Smooth muscle cell (in vitro differentiated cells): ENCODE measurements around the gene APP. TPM values are rescaled to one million over a fixed set of nuclear protein-coding genes. Genes with fewer than 3 reads are reported as not detected.

Experiments used
- DNase-seq: peaks from one replicate; lab custom pipeline; 2025; ENCODE audit not compliant: unreplicated experiment; lab: John Stamatoyannopoulos, UW
- H2AFZ ChIP-seq: fragments of 200-600 bp; sonication (generic); 2 replicates; pipeline ENCODE4 v1.6.0; 2016; ENCODE audit warnings: antibody characterized with exemption, low read depth, mild to moderate bottlenecking
- H3F3A ChIP-seq: fragments of 200-600 bp; sonication (generic); 2 replicates; pipeline ENCODE4 v1.6.0; 2017; ENCODE audit warnings: antibody characterized with exemption, low read depth
- H3K27ac ChIP-seq: fragments of 200-600 bp; sonication (generic); 2 replicates; pipeline ENCODE4 v1.5.1; 2016; ENCODE audit warnings: low read depth, mild to moderate bottlenecking
- H3K27me3 ChIP-seq: fragments of 200-600 bp; sonication (generic); 2 replicates; pipeline ENCODE4 v1.6.1; 2016; ENCODE audit warnings: low read depth, mild to moderate bottlenecking
- H3K36me3 ChIP-seq: fragments of 200-600 bp; sonication (generic); 2 replicates; pipeline ENCODE4 v1.5.1; 2016; ENCODE audit warnings: low read depth
- H3K4me1 ChIP-seq: fragments of 200-600 bp; sonication (generic); 2 replicates; pipeline ENCODE4 v1.5.1; 2016; ENCODE audit warnings: low read depth
- H3K4me2 ChIP-seq: fragments of 200-600 bp; sonication (generic); 2 replicates; pipeline ENCODE4 v1.6.0; 2016; ENCODE audit warnings: mild to moderate bottlenecking
- H3K4me3 ChIP-seq: fragments of 200-600 bp; sonication (generic); 2 replicates; pipeline ENCODE4 v1.5.1; 2016; ENCODE audit warnings: mild to moderate bottlenecking
- H3K79me2 ChIP-seq: fragments of 200-600 bp; sonication (generic); 2 replicates; pipeline ENCODE4 v1.6.0; 2016; ENCODE audit warnings: low read depth, mild to moderate bottlenecking
- H3K9ac ChIP-seq: fragments of 200-600 bp; sonication (generic); 2 replicates; pipeline ENCODE4 v1.6.0; 2016; ENCODE audit warnings: low read depth
- H3K9me3 ChIP-seq: fragments of 200-600 bp; sonication (generic); replicated peaks from 2 replicates; pipeline ENCODE4 v1.5.1; 2016; ENCODE audit warnings: low read depth
- H4K20me1 ChIP-seq: fragments of 200-600 bp; sonication (generic); 2 replicates; pipeline ENCODE4 v1.6.0; 2016; ENCODE audit warnings: low read depth
- WGBS: methylation state at CpG from one replicate; pipeline ENCODE4 v1.1.7; 2016; ENCODE audit warnings: low lambda C conversion rate; 5-methylcytosine and 5-hydroxymethylcytosine counted together
- polyA plus RNA-seq: library from polyadenylated mRNA; unstranded; fragments of >200 nt; fragmentation: Nextera tagmentation; extraction: Ambion mirVana; gene quantifications from 2 replicates; pipeline ENCODE4 v1.2.1, GENCODE V29; 2016
- total RNA-seq: library from RNA; depleted of rRNA; stranded (reverse); fragments of >200 nt; gene quantifications from 2 replicates; pipeline ENCODE4 v1.2.3, GENCODE V29; 2014
- TF ChIP-seq, protein P1 (sequence below): fragments of 200-600 bp; sonication (generic); IDR thresholded peaks from 2 replicates; pipeline ENCODE4 v1.5.1; 2017; ENCODE audit warnings: borderline replicate concordance, mild to moderate bottlenecking, antibody characterized with exemption; ENCODE audit not compliant: insufficient read depth, poor library complexity, severe bottlenecking

The APP gene
- total and polyA plus RNA-seq, 2 experiments from 2014 or later: 65.3 to 459 TPM

DNA sequence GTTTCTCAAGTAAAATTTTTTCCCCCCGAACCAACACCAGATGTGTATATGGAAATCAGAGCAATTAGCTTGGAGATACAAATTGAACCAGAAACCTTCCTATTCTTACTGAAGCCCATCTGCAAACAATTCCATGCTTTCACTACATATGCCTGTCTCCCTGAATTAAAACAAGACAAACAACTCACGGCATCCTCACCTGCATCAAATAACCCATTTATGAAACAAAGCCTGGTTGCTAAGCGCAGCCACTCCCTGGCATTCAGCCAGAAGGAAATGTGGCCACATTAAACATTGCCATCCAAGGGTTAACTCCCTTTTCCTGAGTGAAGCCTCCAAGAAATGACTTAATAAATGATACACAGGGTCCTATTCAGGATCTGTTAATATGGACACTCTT, 55.3 kb downstream of the APP start:
- DNase-seq: no peak
- 81% methylated on average over 3 of the region's 3 CpGs for WGBS
- TF ChIP-seq, protein P1, sequence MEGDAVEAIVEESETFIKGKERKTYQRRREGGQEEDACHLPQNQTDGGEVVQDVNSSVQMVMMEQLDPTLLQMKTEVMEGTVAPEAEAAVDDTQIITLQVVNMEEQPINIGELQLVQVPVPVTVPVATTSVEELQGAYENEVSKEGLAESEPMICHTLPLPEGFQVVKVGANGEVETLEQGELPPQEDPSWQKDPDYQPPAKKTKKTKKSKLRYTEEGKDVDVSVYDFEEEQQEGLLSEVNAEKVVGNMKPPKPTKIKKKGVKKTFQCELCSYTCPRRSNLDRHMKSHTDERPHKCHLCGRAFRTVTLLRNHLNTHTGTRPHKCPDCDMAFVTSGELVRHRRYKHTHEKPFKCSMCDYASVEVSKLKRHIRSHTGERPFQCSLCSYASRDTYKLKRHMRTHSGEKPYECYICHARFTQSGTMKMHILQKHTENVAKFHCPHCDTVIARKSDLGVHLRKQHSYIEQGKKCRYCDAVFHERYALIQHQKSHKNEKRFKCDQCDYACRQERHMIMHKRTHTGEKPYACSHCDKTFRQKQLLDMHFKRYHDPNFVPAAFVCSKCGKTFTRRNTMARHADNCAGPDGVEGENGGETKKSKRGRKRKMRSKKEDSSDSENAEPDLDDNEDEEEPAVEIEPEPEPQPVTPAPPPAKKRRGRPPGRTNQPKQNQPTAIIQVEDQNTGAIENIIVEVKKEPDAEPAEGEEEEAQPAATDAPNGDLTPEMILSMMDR: no peak
- H3K27ac ChIP-seq: peak overlapping the region; percentile 72
- peaks cover 23% of the 10 kb centered on the region for H3K4me1 ChIP-seq
- H3K4me2 ChIP-seq: peak overlapping the region; percentile 72
- H3K27me3 ChIP-seq: no peaks in the 10 kb centered on the region
- H3F3A ChIP-seq: peaks cover 22% of the 10 kb centered on the region
- no peak overlapping the region for H2AFZ ChIP-seq
- no peaks in the 10 kb centered on the region for H3K9me3 ChIP-seq
- H3K36me3 ChIP-seq: no peaks in the 10 kb centered on the region
- peaks cover 90% of the 10 kb centered on the region for H4K20me1 ChIP-seq
- H3K9ac ChIP-seq: no peak overlapping the region
- no peak overlapping the region for H3K4me3 ChIP-seq
- peaks cover 88% of the 10 kb centered on the region for H3K79me2 ChIP-seq

DNA sequence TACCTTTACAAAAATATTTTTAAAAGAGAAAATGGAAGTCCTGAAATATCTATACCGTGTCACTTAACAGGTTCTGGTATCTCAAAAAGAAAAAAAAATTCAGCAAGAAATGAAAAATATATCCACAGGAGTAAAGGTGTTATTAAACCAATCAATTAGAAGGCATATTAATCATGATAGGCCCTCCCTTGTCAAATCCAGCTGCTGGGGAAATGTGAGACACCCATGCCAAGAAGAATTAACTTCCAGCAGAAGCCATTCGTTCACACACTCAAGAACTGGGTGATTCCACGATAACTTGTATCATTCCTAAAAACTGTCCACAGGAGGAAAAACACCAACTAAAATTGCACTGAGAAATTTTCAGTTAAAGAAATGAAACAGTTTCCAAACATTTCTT, 57.6 kb downstream of the APP start:
- H3K79me2 ChIP-seq: peaks cover 88% of the 10 kb centered on the region
- 90% methylated on average over 3 of the region's 3 CpGs for WGBS

DNA sequence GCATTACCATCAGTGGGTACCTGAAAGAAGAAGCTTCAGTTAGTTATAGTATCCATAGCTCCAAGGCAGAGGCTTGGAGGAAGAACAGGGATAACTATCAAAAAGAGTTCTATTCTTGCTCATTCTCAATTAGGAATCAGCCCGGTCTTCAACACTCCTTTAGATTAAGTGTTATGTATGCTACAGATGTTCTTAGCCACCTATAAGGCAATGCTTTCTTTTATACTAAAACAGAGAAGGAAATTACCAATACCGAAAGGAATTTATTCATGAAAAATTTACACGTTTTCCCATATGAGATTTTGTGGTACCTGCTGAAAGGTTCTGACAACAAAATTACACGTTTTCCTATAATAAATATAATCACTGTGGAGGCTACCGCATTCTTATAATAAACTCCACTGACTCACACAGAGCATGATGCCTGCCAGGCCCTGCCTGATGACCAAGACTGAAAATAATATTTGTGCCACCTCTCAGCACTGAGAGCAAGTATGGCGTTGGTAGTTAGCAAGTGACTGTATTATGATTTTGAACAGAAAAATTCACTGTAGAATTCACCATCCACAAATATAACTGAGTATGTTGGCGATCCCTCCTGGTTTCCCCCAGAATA, 58.3 kb downstream of the APP start:
- H3K4me1 ChIP-seq: peaks cover 20% of the 10 kb centered on the region
- H3K36me3 ChIP-seq: no peaks in the 10 kb centered on the region
- H2AFZ ChIP-seq: no peak overlapping the region
- H3K9me3 ChIP-seq: no peaks in the 10 kb centered on the region
- TF ChIP-seq, protein P1: no peak
- H4K20me1 ChIP-seq: peaks cover 73% of the 10 kb centered on the region
- no peak overlapping the region for H3K9ac ChIP-seq
- H3K27ac ChIP-seq: peak overlapping the region; percentile 56
- 77% methylated on average over 7 of the region's 7 CpGs for WGBS
- no peak for DNase-seq
- no peaks in the 10 kb centered on the region for H3K27me3 ChIP-seq
- H3K4me3 ChIP-seq: no peak overlapping the region
- H3K4me2 ChIP-seq: no peak overlapping the region
- peaks cover 88% of the 10 kb centered on the region for H3K79me2 ChIP-seq
- peaks cover 11% of the 10 kb centered on the region for H3F3A ChIP-seq

More for the DNA sequence above, 57.6 kb downstream of the APP start:
- peaks cover 73% of the 10 kb centered on the region for H4K20me1 ChIP-seq
- no peak overlapping the region for H2AFZ ChIP-seq
- no peak overlapping the region for H3K4me2 ChIP-seq
- peak overlapping the region; percentile 56 for H3K27ac ChIP-seq
- peaks cover 20% of the 10 kb centered on the region for H3K4me1 ChIP-seq
- H3F3A ChIP-seq: peaks cover 14% of the 10 kb centered on the region
- no peak overlapping the region for H3K4me3 ChIP-seq
- H3K36me3 ChIP-seq: no peaks in the 10 kb centered on the region
- no peaks in the 10 kb centered on the region for H3K27me3 ChIP-seq
- TF ChIP-seq, protein P1: no peak
- no peaks in the 10 kb centered on the region for H3K9me3 ChIP-seq
- no peak for DNase-seq
- H3K9ac ChIP-seq: no peak overlapping the region

DNA sequence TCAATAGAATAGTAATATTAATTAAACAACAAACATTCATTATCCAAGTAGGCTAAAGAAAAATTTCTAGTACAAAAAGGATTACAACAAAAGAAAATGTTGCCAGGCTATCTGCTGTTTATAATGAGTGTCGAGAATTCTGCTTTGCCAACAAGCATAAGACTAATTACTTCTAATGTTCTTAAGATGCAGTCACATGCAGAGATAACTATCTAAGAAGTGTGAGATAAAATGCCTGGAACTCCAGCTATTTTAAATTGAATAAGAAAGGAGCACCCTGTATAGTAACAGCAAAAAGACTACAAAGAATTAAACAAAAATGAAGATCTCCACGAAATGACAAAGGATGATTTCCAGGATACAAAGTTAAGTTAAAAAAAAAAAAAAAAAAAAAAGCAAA, 59.9 kb downstream of the APP start:
- Histone ChIP-seq H3K27me3 (no peaks in the 10 kb centered on the region), H3K4me2 (no peak overlapping the region), H4K20me1 (peaks cover 73% of the 10 kb centered on the region), H3K27ac (no peak overlapping the region), H3K4me3 (no peak overlapping the region), H3F3A (peaks cover 8% of the 10 kb centered on the region), H3K4me1 (peaks cover 12% of the 10 kb centered on the region), H3K36me3 (no peaks in the 10 kb centered on the region), H3K9ac (no peak overlapping the region), H3K9me3 (no peaks in the 10 kb centered on the region), H3K79me2 (peaks cover 99% of the 10 kb centered on the region), H2AFZ (no peak overlapping the region)
- 66% methylated on average over 2 of the region's 2 CpGs for WGBS
- no peak for DNase-seq
- TF ChIP-seq, protein P1: no peak
